Esophagus mucosa (tissue), 1 donor: Measurements from ENCODE around the gene DNAI1. TPM values are rescaled to one million over a fixed set of nuclear protein-coding genes. Genes with fewer than 3 reads are reported as not detected.
"Not testable (repeated sequence)": the region's sequence is repeated elsewhere in the genome, so short reads cannot be mapped to it uniquely, and the experiment has no call there.

ENCODE experiments used
- ATAC-seq: fragments of 200-7000 bp; cut with Tn5 transposase; one replicate; pipeline ENCODE4 v1.9.1; 2020
- total RNA-seq: library from RNA; stranded (reverse); gene quantifications from one replicate; pipeline ENCODE4 v1.2.4, GENCODE V29; 2023
- donor health status: DM: yes; HTN: yes; CAD: no.

DNAI1 gene
- total RNA-seq, 1 donor from 2014 or later = not detected

GRCh38 chr9:34451135-34451534 is 7.5 kb upstream of the DNAI1 start:
- peak; percentile 67 for ATAC-seq

GRCh38 chr9:34451545-34451944 is 7.1 kb upstream of the DNAI1 start:
- peak; percentile 11 for ATAC-seq

- no peak for ATAC-seq
These were observed 6.0 kb upstream of the DNAI1 start for GRCh38 chr9:34452568-34452967.

GRCh38 chr9:34454571-34455065 is 4.0 kb upstream of the DNAI1 start:
- peak; percentile 29 for ATAC-seq

GRCh38 chr9:34456151-34456550 is 2.5 kb upstream of the DNAI1 start:
- no peak for ATAC-seq

GRCh38 chr9:34456746-34457145 is 1.9 kb upstream of the DNAI1 start:
- no peak for ATAC-seq

- ATAC-seq = peak; percentile 5
These were observed 1.2 kb upstream of the DNAI1 start for GRCh38 chr9:34457266-34458012.

GRCh38 chr9:34458959-34459340 is 345 bp downstream of the DNAI1 start:
- no peak for ATAC-seq

GRCh38 chr9:34459356-34459755 is 751 bp downstream of the DNAI1 start:
- ATAC-seq = no peak

GRCh38 chr9:34459941-34460340 is 1.3 kb downstream of the DNAI1 start:
- no peak for ATAC-seq

- no peak for ATAC-seq
These were observed 4.7 kb downstream of the DNAI1 start for GRCh38 chr9:34463098-34463900.

- ATAC-seq = no peak
These were observed 5.3 kb downstream of the DNAI1 start for GRCh38 chr9:34463901-34464232.

- no peak for ATAC-seq
These were observed 6.0 kb downstream of the DNAI1 start for GRCh38 chr9:34464571-34464970.

GRCh38 chr9:34465468-34465867 is 6.9 kb downstream of the DNAI1 start:
- ATAC-seq = no peak

GRCh38 chr9:34475097-34475496 is 16.5 kb downstream of the DNAI1 start:
- ATAC-seq = no peak

- no peak for ATAC-seq
These were observed 18.9 kb downstream of the DNAI1 start for GRCh38 chr9:34477541-34477940.

- ATAC-seq = no peak
These were observed 20.8 kb downstream of the DNAI1 start for GRCh38 chr9:34479431-34479866.

GRCh38 chr9:34481620-34482019 is 23.0 kb downstream of the DNAI1 start:
- ATAC-seq = not testable (repeated sequence)

GRCh38 chr9:34482746-34483145 is 24.1 kb downstream of the DNAI1 start:
- not testable (repeated sequence) for ATAC-seq

- peak; percentile 52 for ATAC-seq
These were observed 26.1 kb downstream of the DNAI1 start for GRCh38 chr9:34484678-34485077.

- ATAC-seq = no peak
These were observed 27.2 kb downstream of the DNAI1 start for GRCh38 chr9:34485822-34486221.

- no peak for ATAC-seq
These were observed 28.0 kb downstream of the DNAI1 start for GRCh38 chr9:34486572-34486971.

- no peak for ATAC-seq
These were observed 31.8 kb downstream of the DNAI1 start for GRCh38 chr9:34490360-34490759.

GRCh38 chr9:34490760-34491159 is 32.2 kb downstream of the DNAI1 start:
- ATAC-seq = no peak
